HT1080 (cell line): ENCODE measurements around the gene MVP. TPM values are rescaled to one million over a fixed set of nuclear protein-coding genes. Genes with fewer than 3 reads are reported as not detected.
A peak's percentile ranks its signal among the peaks of the same experiment; 100 is the strongest.
"Not testable (repeated sequence)": the region's sequence is repeated elsewhere in the genome, so short reads cannot be mapped to it uniquely, and the experiment has no call there.

Experiments used
- DNase-seq: peaks from one replicate; pipeline ENCODE4 v3.0.0-alpha.2; 2015; ENCODE audit warnings: low read depth
- total RNA-seq: library from RNA; depleted of rRNA; stranded (reverse); fragments of >200 nt; shearing (Covaris generic); gene quantifications from 2 replicates; pipeline ENCODE4 v1.2.3, GENCODE V29; 2014

The MVP gene
- total RNA-seq, 1 experiment from 2014 or later, result 96.4 TPM

DNA sequence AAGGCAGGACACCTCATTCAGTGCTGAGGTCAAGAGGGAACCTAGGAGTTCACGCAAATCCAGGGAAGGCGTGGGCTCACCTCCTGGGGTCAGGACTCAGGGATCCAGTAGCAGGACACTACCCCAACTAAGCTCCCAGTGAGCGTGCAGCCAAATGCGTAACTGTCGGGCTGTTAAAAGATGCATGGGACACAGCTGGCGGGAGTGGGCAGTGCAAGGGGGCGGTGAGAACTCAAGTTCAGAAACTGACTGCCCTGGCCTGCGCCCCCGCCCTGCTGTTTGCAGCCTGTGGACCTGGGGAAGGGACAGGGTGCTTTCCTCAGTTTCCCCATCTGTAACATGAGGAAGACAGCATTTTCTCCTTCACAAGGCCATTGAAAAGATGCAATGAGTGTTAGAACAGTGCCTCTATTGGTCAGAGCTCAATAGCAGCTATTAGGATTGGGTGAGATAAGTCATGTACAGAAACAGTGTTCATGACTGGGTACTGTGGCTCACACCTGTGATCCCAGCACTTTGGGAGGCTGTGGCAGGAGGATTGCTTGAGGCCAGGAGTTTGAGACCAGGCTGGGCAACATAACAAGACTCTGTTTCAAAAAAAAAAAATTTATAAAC, 22.6 kb downstream of the MVP start:
- no peak for DNase-seq

DNA sequence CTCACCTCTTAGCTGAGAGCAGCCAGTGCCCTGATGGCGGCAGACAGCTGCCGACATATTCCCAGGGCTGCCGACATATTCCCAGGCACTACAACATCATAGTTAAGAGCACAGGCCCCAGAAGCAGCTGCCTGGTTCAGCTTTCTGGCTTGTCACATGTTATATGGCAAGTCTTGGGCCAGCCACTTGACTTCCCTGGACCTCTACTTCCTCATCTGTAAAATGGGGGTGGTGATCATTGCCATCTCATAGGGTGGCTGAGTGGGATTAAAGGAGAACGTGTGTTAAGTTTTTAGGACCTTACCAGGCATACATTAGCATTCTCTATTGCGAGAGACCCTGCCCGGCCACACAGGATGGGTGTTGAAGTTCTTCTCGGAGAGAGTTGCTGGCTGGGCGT, 23.7 kb downstream of the MVP start:
- no peak for DNase-seq

DNA sequence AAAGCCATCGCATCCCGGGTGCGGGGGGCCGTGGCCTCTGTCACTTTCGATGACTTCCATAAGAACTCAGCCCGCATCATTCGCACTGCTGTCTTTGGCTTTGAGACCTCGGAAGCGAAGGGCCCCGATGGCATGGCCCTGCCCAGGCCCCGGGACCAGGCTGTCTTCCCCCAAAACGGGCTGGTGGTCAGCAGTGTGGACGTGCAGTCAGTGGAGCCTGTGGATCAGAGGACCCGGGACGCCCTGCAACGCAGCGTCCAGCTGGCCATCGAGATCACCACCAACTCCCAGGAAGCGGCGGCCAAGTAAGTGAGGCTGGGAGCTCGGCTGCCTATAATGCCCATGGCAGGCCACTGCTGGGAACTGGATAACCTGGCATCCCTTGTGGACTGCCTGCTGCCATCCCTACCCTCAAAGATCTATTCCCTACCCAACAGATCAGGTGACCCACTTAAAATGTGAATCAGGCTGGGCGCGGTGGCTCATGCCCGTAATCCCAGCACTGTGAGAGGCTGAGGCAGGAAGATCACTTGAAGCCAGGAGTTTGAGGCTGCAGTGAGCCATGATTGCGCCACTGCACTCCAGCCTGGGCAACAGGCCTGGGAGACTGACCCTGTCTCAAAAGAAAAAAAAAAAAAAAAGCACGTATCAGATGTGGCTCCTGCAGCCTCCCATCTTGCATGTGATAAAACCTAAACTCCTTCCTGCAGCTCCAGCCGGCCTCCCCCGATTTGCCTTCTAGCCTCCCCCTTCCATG, 24.5 kb downstream of the MVP start:
- no peak for DNase-seq

DNA sequence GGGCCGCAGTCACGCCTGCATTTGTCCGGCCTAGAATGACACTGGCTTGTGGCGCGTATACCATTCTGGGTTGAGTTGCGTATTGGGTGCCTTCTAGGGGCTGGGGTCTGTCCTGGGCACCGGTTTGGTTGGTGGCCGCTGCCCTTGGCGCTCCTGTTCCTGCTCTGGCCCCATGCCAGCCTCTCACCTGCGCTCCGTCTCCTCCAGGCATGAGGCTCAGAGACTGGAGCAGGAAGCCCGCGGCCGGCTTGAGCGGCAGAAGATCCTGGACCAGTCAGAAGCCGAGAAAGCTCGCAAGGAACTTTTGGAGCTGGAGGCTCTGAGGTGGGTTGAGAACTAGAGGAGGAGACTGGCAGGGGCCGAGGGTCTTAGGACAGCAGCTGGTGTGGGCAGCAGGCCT, 25.4 kb downstream of the MVP start:
- DNase-seq, result no peak

DNA sequence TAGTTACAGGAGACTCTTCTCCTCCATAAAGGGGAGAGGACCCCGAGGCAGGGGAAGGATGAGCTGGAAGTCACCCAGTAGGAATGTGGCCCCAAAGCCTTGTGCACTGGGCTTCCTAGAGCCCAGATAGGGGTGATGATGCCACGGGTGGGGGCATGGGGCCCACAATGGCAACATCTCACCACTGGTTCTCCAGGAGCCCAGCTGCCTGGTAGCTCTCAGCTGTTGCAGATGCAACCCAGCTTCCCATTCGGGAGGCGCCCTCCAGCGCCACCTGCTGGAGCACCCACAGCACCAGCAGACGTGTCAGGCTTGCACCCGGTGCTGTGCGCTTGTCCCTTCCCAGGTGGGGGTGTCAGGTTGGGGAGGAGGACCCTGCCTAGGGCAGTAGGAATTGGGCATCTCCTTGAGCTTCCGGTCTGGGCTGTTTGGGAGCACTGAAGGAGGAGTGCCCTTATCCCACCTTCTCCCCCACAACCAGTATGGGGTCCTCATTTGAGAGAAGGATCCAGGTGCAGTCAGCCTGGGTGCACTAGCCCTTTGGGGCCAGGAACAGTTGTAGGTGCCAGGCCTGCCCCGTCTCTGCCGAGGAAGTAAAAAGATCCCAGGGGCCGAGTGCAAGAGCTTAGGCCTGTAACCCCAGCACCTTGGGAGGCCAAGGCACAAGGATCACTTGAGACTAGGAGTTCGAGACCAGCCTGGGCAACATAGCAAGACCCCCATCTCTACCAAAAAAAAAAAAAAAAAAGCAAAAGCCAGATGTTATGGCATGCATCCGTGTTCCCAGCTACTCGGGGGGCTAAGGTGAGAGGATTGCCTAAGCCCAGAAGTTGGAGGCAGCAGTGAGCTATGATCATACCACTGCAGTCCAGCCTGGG, 28.4 kb downstream of the MVP start:
- DNase-seq, result peak; percentile 42

DNA sequence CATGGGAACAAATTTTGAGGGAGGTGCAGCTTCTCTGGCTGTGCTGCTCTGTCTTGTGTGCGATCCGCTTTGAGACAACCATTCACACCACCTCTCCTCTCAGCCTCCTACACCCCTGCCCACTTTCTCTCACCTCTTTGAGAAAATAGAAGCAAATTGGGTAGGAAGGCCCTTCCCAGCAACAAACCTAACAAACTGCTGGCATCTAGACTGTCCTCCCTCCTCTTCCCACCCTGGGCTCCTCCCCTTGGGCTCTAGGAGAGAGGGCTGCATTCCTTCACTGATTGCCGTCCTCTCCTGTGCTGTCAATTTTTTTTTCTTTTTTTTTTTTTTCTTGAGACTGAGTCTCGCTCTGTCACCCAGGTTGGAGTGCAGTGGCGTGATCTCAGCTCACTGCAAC, 29.2 kb downstream of the MVP start:
- DNase-seq, result no peak

DNA sequence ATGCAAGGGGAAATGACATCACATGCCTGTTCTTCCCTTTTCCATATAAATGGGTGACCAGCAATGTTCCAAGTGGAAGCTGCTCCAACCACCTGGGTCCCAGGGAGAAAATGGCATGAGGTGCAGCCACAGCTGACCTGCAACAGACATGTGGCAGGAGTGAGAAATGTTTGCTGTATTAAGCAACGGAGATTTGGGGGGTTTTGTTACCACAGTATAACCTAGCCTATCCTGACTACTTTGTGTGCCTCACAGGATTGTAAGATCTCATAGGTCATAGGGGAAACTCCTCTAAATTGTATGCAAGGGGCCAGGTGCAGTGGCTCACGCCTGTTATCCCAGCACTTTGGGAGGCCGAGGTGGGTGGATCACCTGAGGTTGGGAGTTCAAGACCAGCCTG, 30.7 kb downstream of the MVP start:
- no peak for DNase-seq

DNA sequence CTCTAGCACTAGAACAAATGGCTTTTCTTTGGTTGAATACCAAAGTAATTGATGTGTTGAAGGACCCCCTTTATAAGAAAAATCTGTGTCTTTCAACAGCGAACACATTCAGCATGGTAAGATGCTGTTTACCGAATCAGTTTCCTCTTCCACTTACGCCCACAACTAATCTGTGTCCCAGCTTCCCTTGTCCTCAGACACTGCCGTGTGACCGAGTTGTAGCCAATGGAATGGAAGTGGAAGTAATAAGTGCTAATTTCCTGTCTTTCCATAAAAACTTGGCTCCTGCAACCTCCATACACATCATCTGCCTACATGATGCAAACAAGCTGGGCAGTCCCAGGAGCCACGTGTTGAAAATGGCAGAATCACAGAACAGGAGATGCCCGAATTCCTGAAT, 32.4 kb downstream of the MVP start:
- no peak for DNase-seq

DNA sequence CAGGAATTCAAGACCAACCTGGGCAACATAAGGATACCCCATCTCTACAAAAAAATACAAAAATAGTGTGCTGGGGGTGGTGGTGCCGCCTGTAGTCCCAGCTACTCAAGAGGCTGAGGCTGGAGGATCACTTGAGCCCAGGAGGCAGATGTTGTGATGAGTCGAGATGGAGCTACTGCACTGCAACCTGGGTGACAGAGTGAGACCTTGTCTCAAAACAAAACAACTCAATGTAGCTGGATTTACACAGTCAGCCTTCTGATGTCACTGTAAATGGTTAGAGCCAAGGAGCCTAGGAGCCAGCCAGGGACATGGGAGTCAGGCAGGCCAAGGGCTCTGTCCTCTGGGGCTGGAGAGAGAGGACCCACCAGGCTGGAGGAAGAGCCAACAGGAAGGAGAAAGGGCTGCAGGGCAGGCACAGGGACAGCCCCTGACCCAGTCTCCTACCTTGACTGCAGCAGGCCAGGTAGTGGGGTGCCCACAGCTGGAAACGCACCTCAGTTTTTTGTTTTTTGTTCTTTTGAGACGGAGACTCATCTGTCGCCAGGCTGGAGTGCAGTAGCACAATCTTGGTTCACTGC, 34.3 kb downstream of the MVP start:
- DNase-seq, result no peak

DNA sequence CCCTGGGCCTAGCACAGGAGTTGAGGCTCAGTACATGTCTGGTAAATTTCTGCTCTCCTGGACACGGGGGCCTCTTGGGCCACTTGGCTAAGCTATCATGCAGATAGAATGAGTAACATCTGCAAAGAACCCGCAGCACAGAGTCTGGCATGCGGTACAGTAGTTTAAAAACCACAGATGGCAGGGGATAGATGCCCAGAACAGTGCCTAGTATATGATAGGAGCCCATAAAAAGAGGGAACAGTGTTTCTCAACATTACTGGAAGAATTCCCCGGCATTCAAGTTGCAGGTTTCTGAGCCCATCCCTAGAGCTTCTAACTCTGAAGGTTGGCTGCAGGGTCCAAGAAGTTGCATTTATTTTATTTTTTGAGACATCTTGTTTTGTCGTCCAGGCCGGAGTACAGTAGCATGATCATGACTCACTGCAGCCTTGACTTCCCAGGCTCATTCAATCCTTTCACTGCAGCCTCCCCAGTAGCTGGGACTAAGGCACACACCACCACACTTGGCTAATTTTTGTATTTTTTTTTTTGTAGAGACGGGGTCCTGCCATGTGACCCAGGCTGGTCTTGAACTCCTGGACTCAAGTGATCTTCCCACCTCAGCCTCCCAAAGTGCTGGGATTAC, 37.0 kb downstream of the MVP start:
- peak; percentile 52 for DNase-seq

DNA sequence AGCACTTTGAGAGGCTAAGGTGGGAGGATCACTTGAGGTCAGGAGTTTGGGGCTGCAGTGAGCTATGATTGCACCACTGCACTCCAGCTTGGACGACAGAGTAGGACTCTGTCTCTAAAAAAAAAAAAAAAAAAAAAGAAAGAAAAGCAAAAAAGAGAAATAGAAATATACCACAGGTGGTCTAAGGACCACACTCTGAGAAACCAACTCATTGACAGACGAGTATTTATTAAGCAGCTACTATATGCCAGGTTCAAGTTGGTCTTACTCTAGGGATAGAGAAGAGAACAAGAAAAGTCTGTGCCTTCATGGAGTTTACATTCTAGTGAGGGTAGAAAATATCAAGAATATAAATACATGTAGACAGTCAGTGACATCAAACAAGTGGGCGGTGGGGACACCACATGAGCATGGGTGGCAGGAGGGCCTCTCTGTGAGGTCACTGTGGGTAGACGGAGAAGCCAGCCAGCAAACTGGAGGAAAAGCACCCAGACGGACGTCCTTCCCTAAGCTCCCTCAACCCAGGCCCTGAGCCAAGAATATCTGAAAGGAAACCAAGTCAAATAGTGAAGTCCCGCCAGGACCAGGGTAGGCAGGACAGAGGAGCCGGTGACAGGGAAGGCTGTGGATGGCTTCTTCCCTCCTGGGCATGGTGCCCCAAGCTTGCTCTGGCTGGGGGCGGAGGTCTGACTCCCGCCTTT, 38.0 kb downstream of the MVP start:
- DNase-seq, result no peak

DNA sequence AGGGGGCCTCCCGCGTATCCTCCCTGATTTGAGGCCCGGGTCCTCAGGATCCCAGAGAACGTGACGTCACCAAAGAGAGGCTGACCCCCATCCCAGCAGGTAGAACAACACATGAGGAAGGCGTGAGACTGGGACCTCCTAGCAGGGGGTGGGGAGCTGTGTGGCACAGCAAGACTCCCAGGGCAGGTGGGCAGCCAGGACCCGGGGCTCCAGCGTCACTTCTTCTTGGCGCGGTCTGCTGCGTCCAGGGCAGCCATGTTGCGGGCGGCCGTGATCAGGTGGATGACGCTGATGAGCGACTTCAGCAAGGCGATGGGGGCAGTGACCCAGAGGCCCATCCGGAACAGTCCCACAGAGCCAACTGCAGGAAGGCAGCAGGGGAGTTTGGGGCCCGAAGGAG, 38.7 kb downstream of the MVP start:
- DNase-seq, result no peak

DNA sequence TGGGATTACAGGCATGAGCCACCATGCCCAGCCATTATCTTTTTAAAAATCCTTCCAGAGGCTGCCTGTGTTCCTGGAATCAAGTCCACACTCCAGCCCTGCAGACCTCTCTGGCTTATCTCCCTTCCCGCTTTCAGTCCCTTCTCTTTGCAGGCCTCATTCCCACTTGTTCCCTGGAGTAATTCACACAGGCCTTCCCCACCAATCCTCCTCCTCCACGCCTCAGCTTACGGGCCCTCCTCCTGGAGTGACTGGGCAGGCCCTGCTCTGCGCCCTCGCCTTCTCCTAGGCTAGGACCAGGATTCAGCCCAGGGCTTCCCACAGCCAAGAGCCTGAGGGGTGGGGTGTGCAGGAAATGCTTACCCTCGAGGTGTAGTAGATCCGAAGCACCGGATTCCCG, 40.0 kb downstream of the MVP start:
- DNase-seq, result no peak

DNA sequence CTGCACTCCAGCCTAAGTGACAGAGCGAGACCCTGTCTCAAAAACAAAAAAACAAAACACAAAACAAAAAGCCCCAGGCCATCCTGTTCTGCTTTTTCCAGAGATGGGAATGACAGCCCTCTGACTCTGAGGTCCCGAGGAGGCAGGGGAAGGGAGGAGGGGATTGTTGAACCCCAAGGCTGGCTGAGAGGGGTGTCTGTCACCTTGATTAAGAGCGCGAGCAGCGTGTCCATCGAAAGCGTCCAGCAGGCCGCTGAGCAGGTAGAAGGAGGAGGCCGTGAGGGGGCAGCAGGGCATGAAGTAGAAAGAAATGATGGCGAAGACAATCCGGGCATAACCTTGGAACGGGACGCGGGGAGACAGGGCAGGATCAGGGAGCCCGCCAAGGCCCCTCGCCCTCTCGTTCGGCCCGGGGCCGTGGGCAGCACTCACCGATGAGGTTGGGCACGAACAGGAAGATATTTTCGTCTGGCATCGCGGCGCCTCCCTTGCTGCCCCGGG, 42.2 kb downstream of the MVP start:
- DNase-seq, result no peak

DNA sequence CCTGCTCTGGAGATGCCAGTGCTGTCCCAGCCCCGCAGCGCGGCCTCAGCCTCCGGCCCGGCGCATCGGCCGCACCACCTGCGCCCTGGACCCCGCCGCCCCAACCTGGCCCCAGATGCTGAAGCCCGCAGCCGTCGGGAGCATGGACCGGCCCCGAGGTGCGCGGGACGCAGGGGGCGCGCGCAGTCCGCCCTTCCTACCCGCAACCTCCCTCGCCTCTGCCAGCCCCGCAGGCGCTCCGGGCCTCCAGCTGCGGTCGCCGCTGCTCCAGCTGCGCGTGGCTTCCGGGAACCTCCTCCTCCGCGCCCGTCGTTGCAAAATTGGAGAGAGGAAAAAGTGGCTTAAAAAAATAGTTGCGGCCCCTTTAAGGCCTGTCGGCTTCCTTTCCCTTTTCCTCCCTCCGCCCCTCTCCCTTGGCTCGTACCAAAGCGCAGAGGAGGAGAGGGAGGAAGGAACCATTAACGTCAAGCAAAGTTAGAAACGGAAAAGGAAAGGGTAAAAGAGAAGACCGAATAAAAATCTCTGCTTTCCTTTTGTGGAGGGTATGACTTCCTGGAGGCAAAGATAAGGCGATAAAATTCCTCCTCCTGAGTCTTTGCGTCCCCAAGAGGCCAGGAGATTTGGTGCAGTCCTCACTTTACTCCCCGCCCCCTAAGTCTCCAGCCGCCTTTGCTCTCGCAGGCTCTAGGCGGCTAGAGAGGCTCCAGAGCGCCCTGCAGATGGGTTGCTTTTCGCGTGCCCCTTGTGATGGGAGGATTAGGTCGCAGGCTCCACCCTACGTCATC, 42.8 kb downstream of the MVP start, which contains the start of gene CDIPT:
Gene CDIPT, minus strand, starts transcription at position 343 of the 785 bp plus-strand sequence. CDS start 369 bp downstream, outside the sequence.
- peak; percentile 91 for DNase-seq

DNA sequence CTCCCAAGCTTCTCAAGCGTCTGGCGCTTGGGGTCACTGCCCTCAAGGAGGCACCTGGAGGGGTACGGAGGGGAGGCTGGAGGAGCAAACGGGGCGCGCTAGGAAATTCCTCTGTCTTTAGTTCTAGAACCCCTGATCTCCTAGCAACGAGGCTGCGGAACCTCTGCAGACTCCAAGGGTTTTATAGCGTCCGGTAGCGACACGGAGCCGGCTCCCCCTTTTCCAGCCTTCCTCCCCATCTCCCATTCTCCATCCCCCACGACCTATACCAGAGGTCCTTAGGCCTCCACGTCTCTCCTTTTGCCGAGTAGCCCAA, 43.4 kb downstream of the MVP start:
- DNase-seq, result no peak

DNA sequence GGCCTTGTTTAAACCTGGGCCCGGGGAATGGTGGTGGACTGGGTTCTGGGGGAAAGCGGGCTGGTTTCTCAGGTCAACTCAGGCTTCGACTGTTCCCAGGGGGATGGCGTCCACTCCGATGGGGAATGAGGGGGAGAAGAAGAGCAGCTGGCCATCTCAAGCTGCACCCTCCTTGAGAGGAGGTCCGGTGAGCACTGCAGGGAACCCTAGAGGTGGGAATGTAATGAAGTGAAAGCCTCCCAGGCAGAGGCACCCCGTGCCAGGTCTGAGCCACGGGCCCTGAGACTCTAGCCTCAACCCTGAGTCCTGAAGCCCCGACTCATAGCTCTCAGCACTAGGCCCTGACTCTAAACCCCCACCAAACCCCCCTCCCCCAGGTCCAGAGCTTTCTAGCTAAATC, 43.9 kb downstream of the MVP start:
- no peak for DNase-seq

DNA sequence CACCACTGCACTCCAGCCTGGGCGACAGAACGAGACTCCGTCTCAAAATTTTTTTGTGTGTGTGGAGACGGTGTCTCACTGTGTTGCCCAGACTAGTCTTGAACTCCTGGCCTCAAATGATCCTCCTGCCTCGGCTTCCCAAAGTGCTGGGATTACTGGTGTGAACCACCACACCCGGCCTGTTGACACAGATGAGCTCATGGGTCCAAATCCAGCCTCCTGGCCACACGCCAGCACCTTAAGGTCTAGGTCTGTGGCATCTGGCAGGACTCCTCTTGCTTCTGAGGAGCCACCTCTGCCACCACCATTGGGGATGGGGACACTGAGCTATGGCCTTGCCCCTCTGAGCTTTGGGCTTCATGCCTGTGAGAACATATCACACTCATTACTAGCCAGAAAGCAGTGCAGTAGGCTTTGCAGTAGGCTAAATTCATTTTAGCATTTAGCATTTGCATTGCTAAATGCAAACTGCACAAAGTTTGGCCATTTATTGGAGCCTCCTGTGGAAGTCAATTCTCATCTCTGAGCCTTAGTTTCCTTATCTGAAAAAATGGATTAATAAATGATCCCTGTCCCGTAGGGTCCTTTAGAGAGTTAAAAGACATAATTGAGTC, 48.2 kb downstream of the MVP start:
- DNase-seq, result no peak

DNA sequence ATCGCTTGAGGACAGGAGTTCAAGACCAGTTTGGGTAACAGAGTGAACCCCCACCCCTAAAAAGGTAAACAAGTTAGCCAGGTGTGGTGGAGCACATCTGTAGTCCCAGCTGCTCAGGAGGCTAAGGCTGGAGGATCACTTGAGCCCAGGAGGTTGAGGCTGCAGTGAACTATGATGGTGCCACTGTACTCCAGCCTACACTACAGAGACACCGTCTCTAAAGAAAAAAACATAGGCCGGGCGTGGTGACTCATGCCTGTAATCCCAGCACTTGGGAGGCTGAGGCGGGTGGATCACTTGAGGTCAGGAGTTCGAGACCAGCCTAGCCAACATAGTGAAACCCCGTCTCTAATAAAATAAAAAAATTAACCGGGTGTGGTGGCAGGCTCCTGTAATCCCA, 48.8 kb downstream of the MVP start:
- not testable (repeated sequence) for DNase-seq
